Mesendoderm (in vitro differentiated cells): Measurements from ENCODE around the gene THBD.

ENCODE experiments used
- DNase-seq: peaks from one replicate; pipeline ENCODE4 v3.0.0; 2013
- H2AK5ac ChIP-seq: 2 replicates; pipeline ENCODE4 v1.6.1; 2013; ENCODE audit warnings: low read length, inconsistent platforms
- H2BK120ac ChIP-seq: 2 replicates; pipeline ENCODE4 v1.6.1; 2013; ENCODE audit warnings: low read depth, mild to moderate bottlenecking, low read length, moderate library complexity, mixed read lengths
- H2BK15ac ChIP-seq: replicated peaks from 2 replicates; pipeline ENCODE4 v1.6.1; 2013; ENCODE audit warnings: low read depth, mild to moderate bottlenecking, moderate library complexity
- H2BK5ac ChIP-seq: 2 replicates; pipeline ENCODE4 v1.6.1; 2013; ENCODE audit warnings: low read length, inconsistent platforms
- H3K18ac ChIP-seq: 2 replicates; pipeline ENCODE4 v1.6.1; 2013; ENCODE audit warnings: mild to moderate bottlenecking, low read length, mixed read lengths
- H3K23ac ChIP-seq: one replicate; pipeline ENCODE4 v1.6.1; 2013; ENCODE audit warnings: low read length
- H3K27ac ChIP-seq: 2 replicates; pipeline ENCODE4 v1.5.1; 2013; ENCODE audit warnings: low read depth, mild to moderate bottlenecking, inconsistent platforms, low read length, moderate library complexity
- H3K27me3 ChIP-seq: 2 replicates; pipeline ENCODE4 v1.6.1; 2013; ENCODE audit warnings: low read length, control low read depth, mild to moderate bottlenecking, inconsistent platforms; ENCODE audit not compliant: insufficient read depth, poor library complexity
- H3K36me3 ChIP-seq: 2 replicates; pipeline ENCODE4 v1.6.1; 2013; ENCODE audit warnings: low read length, inconsistent platforms; ENCODE audit not compliant: control insufficient read depth, insufficient read depth
- H3K4ac ChIP-seq: one replicate; pipeline ENCODE4 v1.6.1; 2013; ENCODE audit warnings: low read depth, mild to moderate bottlenecking, low read length, moderate library complexity
- H3K4me1 ChIP-seq: 2 replicates; pipeline ENCODE4 v1.6.1; 2013; ENCODE audit warnings: low read depth, low read length, inconsistent platforms; ENCODE audit not compliant: control insufficient read depth
- H3K4me2 ChIP-seq: 2 replicates; pipeline ENCODE4 v1.6.1; 2013; ENCODE audit warnings: low read length
- H3K4me3 ChIP-seq: 2 replicates; pipeline ENCODE4 v1.5.1; 2013; ENCODE audit warnings: mild to moderate bottlenecking, low read length
- H3K56ac ChIP-seq: one replicate; pipeline ENCODE4 v1.6.1; 2013; ENCODE audit warnings: low read length
- H3K79me1 ChIP-seq: 2 replicates; pipeline ENCODE4 v1.6.1; 2013; ENCODE audit warnings: low read length, inconsistent platforms
- H3K79me2 ChIP-seq: 2 replicates; pipeline ENCODE4 v1.6.1; 2013; ENCODE audit warnings: mild to moderate bottlenecking, low read length; ENCODE audit not compliant: control insufficient read depth, insufficient read depth
- H3K9ac ChIP-seq: 2 replicates; pipeline ENCODE4 v1.6.1; 2013; ENCODE audit warnings: low read length, inconsistent platforms
- H4K5ac ChIP-seq: one replicate; pipeline ENCODE4 v1.6.1; 2013; ENCODE audit warnings: low read length
- H4K8ac ChIP-seq: one replicate; pipeline ENCODE4 v1.6.1; 2013; ENCODE audit warnings: low read depth, mild to moderate bottlenecking, control low read depth, low read length, moderate library complexity
- WGBS: extraction: QIAGEN DNeasy Blood & Tissue Kit; methylation state at CpG from one replicate; pipeline ENCODE4 v1.1.7; 2013; ENCODE audit warnings: low lambda C conversion rate, missing lambda C conversion rate; ENCODE audit not compliant: insufficient coverage; ENCODE audit errors: extremely low coverage; 5-methylcytosine and 5-hydroxymethylcytosine counted together

Gene THBD

DNA sequence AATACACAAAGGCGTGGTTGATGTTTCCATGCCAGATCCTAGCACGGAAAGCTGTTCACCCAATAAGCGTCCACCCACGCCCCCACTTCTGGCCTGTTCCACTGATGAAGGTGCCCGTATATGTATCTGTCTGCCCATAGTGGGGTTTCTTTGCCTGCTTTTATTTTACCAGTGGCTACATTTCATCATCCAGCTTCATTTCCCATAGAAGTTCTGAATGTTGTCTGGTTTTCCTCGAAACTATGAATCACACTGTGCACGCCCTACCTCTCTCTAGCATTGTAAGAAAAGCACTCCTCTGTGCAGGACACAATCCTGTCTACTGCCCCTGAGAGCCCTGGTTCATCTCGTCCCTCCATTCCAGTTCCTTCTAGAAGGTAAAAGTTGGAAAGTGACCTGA lies 45.5 kb upstream of the THBD start:
- Histone ChIP-seq H3K79me1 (no peaks in the 10 kb centered on the region), H3K27me3 (no peaks in the 10 kb centered on the region), H3K9ac (no peak overlapping the region), H2BK5ac (no peak overlapping the region), H3K56ac (no peak overlapping the region), H3K27ac (no peak overlapping the region), H4K8ac (no peak overlapping the region), H3K36me3 (no peaks in the 10 kb centered on the region), H3K4me2 (no peak overlapping the region), H4K5ac (no peak overlapping the region), H2BK15ac (no peak overlapping the region), H3K79me2 (no peaks in the 10 kb centered on the region), H3K4me1 (no peaks in the 10 kb centered on the region), H3K23ac (no peak overlapping the region), H3K18ac (no peak overlapping the region), H3K4me3 (no peak overlapping the region), H2AK5ac (no peak overlapping the region), H2BK120ac (no peak overlapping the region), H3K4ac (no peak overlapping the region)
- WGBS, result no CpG with 5 or more reads among the region's 8 CpGs
- DNase-seq, result no peak

- H4K5ac ChIP-seq, result no peak overlapping the region
- H3K56ac ChIP-seq, result no peak overlapping the region
- no peak overlapping the region for H3K9ac ChIP-seq
- H3K4me1 ChIP-seq, result no peaks in the 10 kb centered on the region
- H3K36me3 ChIP-seq, result no peaks in the 10 kb centered on the region
- no peak overlapping the region for H3K23ac ChIP-seq
- no peak overlapping the region for H2BK5ac ChIP-seq
- no peak overlapping the region for H3K4ac ChIP-seq
- DNase-seq, result no peak
- H3K27ac ChIP-seq, result no peak overlapping the region
- no CpG with 5 or more reads among the region's 13 CpGs for WGBS
- no peak overlapping the region for H2BK120ac ChIP-seq
- H2AK5ac ChIP-seq, result no peak overlapping the region
- H4K8ac ChIP-seq, result no peak overlapping the region
- H3K79me2 ChIP-seq, result no peaks in the 10 kb centered on the region
- no peak overlapping the region for H3K4me3 ChIP-seq
- H2BK15ac ChIP-seq, result no peak overlapping the region
- H3K27me3 ChIP-seq, result no peaks in the 10 kb centered on the region
- H3K18ac ChIP-seq, result no peak overlapping the region
- no peak overlapping the region for H3K4me2 ChIP-seq
- no peaks in the 10 kb centered on the region for H3K79me1 ChIP-seq
These were observed 44.9 kb upstream of the THBD start for GRCh38 chr20:23094213-23094896.

GRCh38 chr20:23093613-23094012 lies 44.1 kb upstream of the THBD start:
- Histone ChIP-seq H3K27me3 (no peaks in the 10 kb centered on the region), H2BK5ac (no peak overlapping the region), H2AK5ac (no peak overlapping the region), H3K36me3 (no peaks in the 10 kb centered on the region), H3K4me2 (no peak overlapping the region), H3K18ac (no peak overlapping the region), H4K5ac (no peak overlapping the region), H3K4ac (no peak overlapping the region), H4K8ac (no peak overlapping the region), H2BK15ac (no peak overlapping the region), H3K56ac (no peak overlapping the region), H3K23ac (no peak overlapping the region), H2BK120ac (no peak overlapping the region), H3K27ac (no peak overlapping the region), H3K79me1 (no peaks in the 10 kb centered on the region), H3K79me2 (no peaks in the 10 kb centered on the region), H3K9ac (no peak overlapping the region), H3K4me1 (no peaks in the 10 kb centered on the region), H3K4me3 (no peak overlapping the region)
- no CpG with 5 or more reads among the region's 3 CpGs for WGBS
- no peak for DNase-seq

DNA sequence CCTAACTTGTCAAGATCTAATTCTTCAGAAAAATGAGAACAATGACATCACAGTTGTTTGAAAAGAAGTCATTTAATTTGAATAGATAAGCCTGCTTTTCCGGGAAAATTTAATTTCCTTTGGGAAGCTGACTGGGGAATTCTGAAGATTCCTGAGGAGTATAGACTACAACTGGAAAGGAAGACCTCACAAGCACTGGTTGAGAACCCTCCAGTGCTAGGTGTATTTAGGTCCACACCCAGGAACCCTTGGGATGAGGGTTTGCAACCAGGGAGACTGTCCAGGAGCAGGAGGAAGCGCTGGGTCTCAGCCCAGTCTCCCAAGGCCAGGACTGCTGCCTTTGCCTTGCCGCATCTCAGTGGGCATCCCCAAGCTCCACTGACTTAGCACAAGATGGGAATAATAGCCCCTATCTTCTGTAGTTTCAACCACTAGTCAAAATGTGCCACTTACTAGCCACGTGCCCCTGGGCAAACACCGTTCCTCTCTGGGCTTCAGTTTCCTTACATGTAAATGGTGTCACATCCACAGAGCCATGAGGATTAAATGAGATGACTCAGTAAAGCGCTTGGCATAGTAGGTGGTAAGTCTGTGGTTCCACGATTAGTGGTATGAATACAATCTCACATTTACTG lies 43.5 kb upstream of the THBD start:
- H2BK5ac ChIP-seq, result no peak overlapping the region
- H3K4me1 ChIP-seq, result no peaks in the 10 kb centered on the region
- no peaks in the 10 kb centered on the region for H3K27me3 ChIP-seq
- no peak overlapping the region for H3K56ac ChIP-seq
- no peak overlapping the region for H3K4me2 ChIP-seq
- H3K18ac ChIP-seq, result no peak overlapping the region
- no peak overlapping the region for H2BK15ac ChIP-seq
- whole genome bisulfite sequencing, result no CpG with 5 or more reads among the region's 7 CpGs
- H3K27ac ChIP-seq, result no peak overlapping the region
- no peaks in the 10 kb centered on the region for H3K36me3 ChIP-seq
- H4K5ac ChIP-seq, result no peak overlapping the region
- no peak overlapping the region for H3K9ac ChIP-seq
- no peak overlapping the region for H2BK120ac ChIP-seq
- H3K4ac ChIP-seq, result no peak overlapping the region
- no peak overlapping the region for H3K23ac ChIP-seq
- H3K79me2 ChIP-seq, result no peaks in the 10 kb centered on the region
- H2AK5ac ChIP-seq, result no peak overlapping the region
- no peak overlapping the region for H3K4me3 ChIP-seq
- H3K79me1 ChIP-seq, result no peaks in the 10 kb centered on the region
- no peak for DNase-seq
- H4K8ac ChIP-seq, result no peak overlapping the region

- Histone ChIP-seq H3K4me3 (no peak overlapping the region), H3K27ac (no peak overlapping the region), H3K18ac (no peak overlapping the region), H3K4ac (no peak overlapping the region), H2AK5ac (no peak overlapping the region), H4K5ac (no peak overlapping the region), H3K27me3 (no peaks in the 10 kb centered on the region), H3K4me2 (no peak overlapping the region), H2BK120ac (no peak overlapping the region), H3K79me1 (no peaks in the 10 kb centered on the region), H3K56ac (no peak overlapping the region), H3K4me1 (no peaks in the 10 kb centered on the region), H2BK15ac (no peak overlapping the region), H3K36me3 (no peaks in the 10 kb centered on the region), H3K9ac (no peak overlapping the region), H3K23ac (no peak overlapping the region), H2BK5ac (no peak overlapping the region), H4K8ac (no peak overlapping the region), H3K79me2 (no peaks in the 10 kb centered on the region)
- DNase-seq, result no peak
- no CpG with 5 or more reads among the region's 2 CpGs for WGBS
These were observed 42.9 kb upstream of the THBD start for GRCh38 chr20:23092384-23092756.
